Omental fat pad (tissue), 4 donors: ENCODE measurements around the gene SINHCAF. TPM values are rescaled to one million over a fixed set of nuclear protein-coding genes. Genes with fewer than 3 reads are reported as not detected.

Source experiments
- ATAC-seq: fragments of 150-250 bp; one replicate; pipeline ENCODE4 v1.9.1; 2016; ENCODE audit warnings: mild to moderate bottlenecking, moderate library complexity; ENCODE audit not compliant: low FRiP score
- DNase-seq: peaks from one replicate; pipeline ENCODE4 v3.0.0-alpha.2; 2019; ENCODE audit warnings: low spot score
- CTCF ChIP-seq, 3 donors: fragments of 450-650 bp; IDR thresholded peaks; one replicate each; pipeline ENCODE4 v1.5.1; 2016 to 2017; ENCODE audit warnings: antibody characterized with exemption in 3 of 3, mild to moderate bottlenecking in 3 of 3, moderate library complexity in 2 of 3
- total RNA-seq, 4 donors: library from RNA; depleted of rRNA; stranded (reverse); fragments of >200 nt; gene quantifications; one replicate each; pipeline ENCODE4 v1.1.0, GENCODE V29; 2016

Gene SINHCAF
- total RNA-seq, 4 donors from 2014 or later = 15.8 to 62.7 (median 25.6) TPM

- ATAC-seq (no peak), DNase-seq (no peak)
- no peak for TF ChIP-seq CTCF (IDR thresholded peaks at IDR 0.05)
These were observed 28.1 kb upstream of the SINHCAF start for GRCh38 chr12:31353750-31354708.

DNA sequence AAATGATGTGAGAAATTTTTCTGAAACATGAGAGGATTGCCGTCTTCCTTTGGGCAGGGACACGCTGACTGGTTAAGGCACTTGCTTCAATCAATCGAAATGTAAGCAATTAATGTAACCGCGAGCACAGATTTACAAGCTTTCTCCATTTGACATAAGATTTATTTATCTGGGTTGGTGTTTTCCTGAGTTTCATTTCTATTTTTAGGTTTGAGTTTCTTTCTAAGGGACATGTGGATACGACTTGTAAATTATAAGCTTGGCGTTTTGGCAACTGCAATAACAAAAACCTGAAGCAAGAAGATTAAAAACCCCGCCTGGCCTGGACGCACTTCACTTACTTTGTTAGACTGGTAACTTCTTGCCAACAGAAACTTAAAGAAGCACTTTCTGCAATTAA, 20.3 kb upstream of the SINHCAF start:
- ATAC-seq (no peak), DNase-seq (no peak)
- no peak for TF ChIP-seq CTCF (IDR thresholded peaks at IDR 0.05)

DNA sequence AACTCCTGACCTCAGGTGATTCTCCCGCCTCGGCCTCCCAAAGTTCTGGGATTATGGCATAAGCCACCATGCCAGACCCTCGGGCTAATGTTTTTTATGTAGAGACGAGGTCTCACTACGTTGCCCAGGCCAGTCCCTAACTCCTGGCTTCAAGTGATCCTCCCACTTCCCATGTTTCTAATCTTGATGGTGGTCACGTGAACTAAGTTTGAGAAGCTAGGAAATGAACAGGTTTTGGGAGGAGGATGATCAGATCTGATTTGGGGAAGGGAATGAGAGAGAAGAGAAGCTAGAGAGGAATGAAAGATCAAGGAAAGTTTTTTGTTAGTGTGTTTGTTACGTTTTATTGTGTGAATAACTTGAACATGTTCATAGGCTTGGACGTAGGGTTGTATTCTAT, 17.2 kb upstream of the SINHCAF start:
- no peak for ATAC-seq
- no peak for TF ChIP-seq CTCF (IDR thresholded peaks at IDR 0.05)
- no peak for DNase-seq

- ATAC-seq (no peak), DNase-seq (no peak)
These were observed 16.3 kb upstream of the SINHCAF start for GRCh38 chr12:31342286-31342685.

GRCh38 chr12:31339831-31340622, 14.1 kb upstream of the SINHCAF start:
- no peak for TF ChIP-seq CTCF (IDR thresholded peaks at IDR 0.05)
- DNase-seq (no peak), ATAC-seq (no peak)

More at GRCh38 chr12:31342286-31342685, 16.3 kb upstream of the SINHCAF start:
- TF ChIP-seq CTCF (IDR thresholded peaks at IDR 0.05) = no peak

DNA sequence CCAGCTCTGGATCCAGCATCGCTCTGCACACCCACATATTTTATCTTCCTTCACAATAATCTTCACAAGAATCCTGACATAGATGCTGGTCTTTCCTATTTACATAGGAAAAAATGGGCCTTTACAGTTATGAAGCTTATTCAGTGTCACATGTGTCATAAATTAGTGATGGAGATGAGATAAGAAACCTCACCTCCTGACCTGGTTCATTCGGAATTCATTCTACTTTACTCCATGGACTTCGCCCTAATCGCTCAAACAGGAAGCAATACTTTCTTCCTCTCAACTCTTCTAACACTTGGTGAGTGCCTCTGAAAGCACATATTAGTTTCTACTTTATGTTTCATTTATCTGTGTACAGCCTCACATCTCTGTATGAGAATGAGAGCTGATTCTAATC, 12.0 kb upstream of the SINHCAF start:
- DNase-seq (no peak), ATAC-seq (no peak)
- no peak for TF ChIP-seq CTCF (IDR thresholded peaks at IDR 0.05)
